ENCODE data around the gene KRT75.

- TF ChIP-seq, protein P1, sequence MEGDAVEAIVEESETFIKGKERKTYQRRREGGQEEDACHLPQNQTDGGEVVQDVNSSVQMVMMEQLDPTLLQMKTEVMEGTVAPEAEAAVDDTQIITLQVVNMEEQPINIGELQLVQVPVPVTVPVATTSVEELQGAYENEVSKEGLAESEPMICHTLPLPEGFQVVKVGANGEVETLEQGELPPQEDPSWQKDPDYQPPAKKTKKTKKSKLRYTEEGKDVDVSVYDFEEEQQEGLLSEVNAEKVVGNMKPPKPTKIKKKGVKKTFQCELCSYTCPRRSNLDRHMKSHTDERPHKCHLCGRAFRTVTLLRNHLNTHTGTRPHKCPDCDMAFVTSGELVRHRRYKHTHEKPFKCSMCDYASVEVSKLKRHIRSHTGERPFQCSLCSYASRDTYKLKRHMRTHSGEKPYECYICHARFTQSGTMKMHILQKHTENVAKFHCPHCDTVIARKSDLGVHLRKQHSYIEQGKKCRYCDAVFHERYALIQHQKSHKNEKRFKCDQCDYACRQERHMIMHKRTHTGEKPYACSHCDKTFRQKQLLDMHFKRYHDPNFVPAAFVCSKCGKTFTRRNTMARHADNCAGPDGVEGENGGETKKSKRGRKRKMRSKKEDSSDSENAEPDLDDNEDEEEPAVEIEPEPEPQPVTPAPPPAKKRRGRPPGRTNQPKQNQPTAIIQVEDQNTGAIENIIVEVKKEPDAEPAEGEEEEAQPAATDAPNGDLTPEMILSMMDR (IDR thresholded peaks at IDR 0.05; ENCODE audit: low read depth, low read length), result no peak
- TF ChIP-seq EZH2phosphoT487 (IDR thresholded peaks at IDR 0.05; ENCODE audit: low read depth), result no peak
These were observed 14.1 kb upstream of the KRT75 start for GRCh38 chr12:52448228-52448627.

Data from OCI-LY3 (cell line).